ENCODE measurements around the gene LDAF1.

- TF ChIP-seq CTCF (IDR thresholded peaks at IDR 0.05) (no peak), POLR2A (IDR thresholded peaks at IDR 0.05) (no peak)
Observed at GRCh38 chr16:21206550-21206949, 48.1 kb downstream of the LDAF1 start.
